HepG2 (cell line): ENCODE measurements around the gene FBXO28. TPM values are rescaled to one million over a fixed set of nuclear protein-coding genes. Genes with fewer than 3 reads are reported as not detected.

Experiments
- ATAC-seq: fragments of 200-7000 bp; cut with Tn5 transposase; 3 replicates; pipeline ENCODE4 v1.9.1; 2020; ENCODE audit warnings: mild to moderate bottlenecking, moderate library complexity
- BruUV-seq: library from RNA; stranded (reverse); fragments of 400-500 nt; replicated peaks from 2 replicates; lab custom pipeline; 2021; lab: Mats Ljungman, UMichigan
- CTCF ChIA-PET: fragments of 300-600 bp; formaldehyde crosslinking; extraction: SDS; loops from one replicate; lab custom pipeline; 2021; ENCODE audit warnings: low total read pairs, inconsistent platforms, low intra/inter-chr PET ratio; lab: Yijun Ruan, JAX
- POLR2A ChIA-PET: fragments of 350-600 bp; sonication (Branson Sonifier 250); formaldehyde crosslinking; loops from one replicate; lab custom pipeline; 2020; ENCODE audit warnings: antibody characterized with exemption, inconsistent platforms; lab: Yijun Ruan, JAX
- DNase-seq: peaks from one replicate; pipeline ENCODE4 v3.0.0-alpha.2; 2015; ENCODE audit warnings: low spot score
- FAIRE-seq: peaks from 3 replicates; lab custom pipeline; 2011; peaks lifted over from hg19 to GRCh38; lab: Jason Lieb, UNC
- H2AFZ ChIP-seq: one replicate; pipeline ENCODE4 v1.6.1; 2011; ENCODE audit warnings: low read length, inconsistent platforms
- H3K27ac ChIP-seq: fragments of 300-600 bp; 3 replicates; pipeline ENCODE4 v1.8.0; 2011; ENCODE audit warnings: mixed run types, mild to moderate bottlenecking, mixed read lengths, low read length, inconsistent platforms; ENCODE audit not compliant: insufficient read depth; ENCODE audit errors: extremely low read length
- H3K27me3 ChIP-seq, 2 experiments: fragments of 200-600 bp in 1 of 2; 2 replicates in 1 of 2; 3 replicates in 1 of 2; pipeline versions ENCODE4 v1.6.0 to v1.8.0; 2011; ENCODE audit warnings: low read length in 2 of 2, mild to moderate bottlenecking in 2 of 2, moderate library complexity in 2 of 2, inconsistent platforms in 1 of 2; ENCODE audit not compliant: insufficient read depth in 2 of 2, control insufficient read depth in 1 of 2
- H3K36me3 ChIP-seq, 2 experiments: fragments of 200-600 bp in 1 of 2; replicated peaks in 1 of 2; 2 replicates in 1 of 2; 3 replicates in 1 of 2; pipeline versions ENCODE4 v1.5.1 to v1.8.0; 2011; ENCODE audit warnings: low read length in 2 of 2, inconsistent platforms in 1 of 2; ENCODE audit not compliant: insufficient read depth in 2 of 2, control insufficient read depth in 1 of 2
- H3K4me1 ChIP-seq: 2 replicates; pipeline ENCODE4 v1.5.1; 2012; ENCODE audit warnings: low read length, inconsistent platforms; ENCODE audit not compliant: insufficient read depth
- H3K4me2 ChIP-seq: 2 replicates; pipeline ENCODE4 v1.6.0; 2011; ENCODE audit warnings: low read depth, low read length, inconsistent platforms
- H3K4me3 ChIP-seq, 3 experiments: fragments of 200-600 bp in 1 of 3; sonication (generic), shearing (Covaris generic) in 1 of 3; replicated peaks in 1 of 3; 2 replicates each; pipeline ENCODE4 v1.5.1; 2011 to 2016; ENCODE audit warnings: low read length in 3 of 3, inconsistent platforms in 2 of 3, low read depth in 2 of 3, mild to moderate bottlenecking in 2 of 3, control low read depth in 1 of 3, mixed read lengths in 1 of 3; ENCODE audit not compliant: insufficient read depth in 1 of 3
- H3K79me2 ChIP-seq: one replicate; pipeline ENCODE4 v1.6.1; 2011; ENCODE audit warnings: low read length, inconsistent platforms; ENCODE audit not compliant: insufficient read depth
- H3K9ac ChIP-seq: 2 replicates; pipeline ENCODE4 v1.6.0; 2011; ENCODE audit warnings: mild to moderate bottlenecking, low read depth, low read length, inconsistent platforms; ENCODE audit not compliant: insufficient read depth
- H3K9me3 ChIP-seq: 2 replicates; pipeline ENCODE4 v1.5.1; 2012; ENCODE audit warnings: mild to moderate bottlenecking, low read length
- H4K20me1 ChIP-seq: 2 replicates; pipeline ENCODE4 v1.6.0; 2011; ENCODE audit warnings: inconsistent platforms, mild to moderate bottlenecking, low read length, moderate library complexity; ENCODE audit not compliant: insufficient read depth
- KLF15 ChIP-seq: sonication (generic); formaldehyde crosslinking; IDR thresholded peaks from 2 replicates; pipeline ENCODE4 v1.8.1; 2023; ENCODE audit warnings: borderline replicate concordance, mild to moderate bottlenecking, inconsistent platforms, missing genetic modification reagents, mixed read lengths
- NR2F1 ChIP-seq, 2 experiments: fragments of 450-650 bp in 1 of 2; formaldehyde crosslinking in 1 of 2; IDR thresholded peaks; 2 replicates each; pipeline versions ENCODE4 v1.5.0 to v1.6.1; 2016 to 2020; ENCODE audit warnings: mild to moderate bottlenecking in 1 of 2, missing compliant biosample characterization in 1 of 2, missing genetic modification reagents in 1 of 2, moderate library complexity in 1 of 2
- POLR2G ChIP-seq: fragments of 200-400 bp; formaldehyde crosslinking; IDR thresholded peaks from 2 replicates; pipeline ENCODE4 v1.6.1; 2018; ENCODE audit warnings: mild to moderate bottlenecking, low read depth, low read length, moderate library complexity
- TBL1XR1 ChIP-seq: fragments of 150-350 bp; IDR thresholded peaks from 2 replicates; pipeline ENCODE4 v1.6.1; 2014; ENCODE audit warnings: borderline replicate concordance, low read length; ENCODE audit not compliant: partially characterized antibody
- TEAD3 ChIP-seq: optimal IDR thresholded peaks from 2 replicates; pipeline ENCODE3; 2016; ENCODE audit warnings: borderline replicate concordance
- THRA ChIP-seq: sonication (generic); formaldehyde crosslinking; IDR thresholded peaks from 2 replicates; pipeline ENCODE4 v1.4.0; 2020; ENCODE audit warnings: missing genetic modification reagents, borderline replicate concordance
- ZBED4 ChIP-seq: sonication (generic); formaldehyde crosslinking; IDR thresholded peaks from 2 replicates; pipeline ENCODE4 v1.4.0; 2020; ENCODE audit warnings: missing genetic modification reagents, borderline replicate concordance
- ZFAT ChIP-seq: sonication (generic); formaldehyde crosslinking; conservative IDR thresholded peaks from 2 replicates; pipeline ENCODE4 v1.8.1; 2023; ENCODE audit warnings: missing genetic modification reagents, inconsistent platforms
- ZNF121 ChIP-seq: sonication (generic); formaldehyde crosslinking; IDR thresholded peaks from 2 replicates; pipeline ENCODE4 v1.5.0; 2020; ENCODE audit warnings: mild to moderate bottlenecking, missing genetic modification reagents
- ZNF160 ChIP-seq: sonication (generic); formaldehyde crosslinking; IDR thresholded peaks from 2 replicates; pipeline ENCODE4 v1.8.0; 2022; ENCODE audit warnings: mild to moderate bottlenecking, inconsistent platforms, missing genetic modification reagents
- ZNF329 ChIP-seq: sonication (generic); formaldehyde crosslinking; IDR thresholded peaks from 2 replicates; pipeline ENCODE4 v1.9.0; 2021; ENCODE audit warnings: low read depth, mild to moderate bottlenecking, missing genetic modification reagents
- ZNF451 ChIP-seq: sonication (generic); formaldehyde crosslinking; IDR thresholded peaks from 2 replicates; pipeline ENCODE4 v1.5.0; 2020; ENCODE audit warnings: mild to moderate bottlenecking, missing genetic modification reagents
- ZNF543 ChIP-seq: sonication (generic); formaldehyde crosslinking; IDR thresholded peaks from 2 replicates; pipeline ENCODE4 v1.4.0; 2020; ENCODE audit warnings: mild to moderate bottlenecking, missing genetic modification reagents
- ZNF766 ChIP-seq: sonication (generic); formaldehyde crosslinking; IDR thresholded peaks from 2 replicates; pipeline ENCODE4 v1.5.0; 2020; ENCODE audit warnings: missing genetic modification reagents, borderline replicate concordance
- WGBS: methylation state at CpG from one replicate; pipeline ENCODE4 v1.1.6; 2017; ENCODE audit warnings: low lambda C conversion rate; 5-methylcytosine and 5-hydroxymethylcytosine counted together
- in situ Hi-C: cut with HindIII; loops from 2 replicates; pipeline ENCODE4 v1.10.0; 2017; ENCODE audit warnings: low pct_unique_long_range_greater_than_20kb; ENCODE audit not compliant: extremely low pct_ligation_motif_present
- intact Hi-C: fragments of 100-400 bp; cut with micrococcal nuclease; formaldehyde crosslinking; loops from one replicate; pipeline ENCODE4 v1.10.0; 2022; ENCODE audit not compliant: unreplicated experiment
- polyA plus RNA-seq, 8 experiments: library from polyadenylated mRNA; depleted of rRNA in 3 of 8; stranded (reverse) in 7 of 8; unstranded in 1 of 8; fragments of >200 nt; fragmentation: Illumina TruSeq in 4 of 8; extraction: Trizol in 4 of 8; gene quantifications; 2 replicates each; pipeline versions ENCODE4 v1.2.1 to v1.2.3, GENCODE V29; 2011 to 2016; ENCODE audit warnings: low read depth in 4 of 8, missing spikeins in 1 of 8, mixed read lengths in 1 of 8; ENCODE audit not compliant: insufficient read depth in 1 of 8
- total RNA-seq, 5 experiments: library from RNA; depleted of rRNA; stranded (reverse); fragments of >200 nt; fragmentation: Illumina TruSeq; extraction: Trizol; gene quantifications; 2 replicates each; pipeline ENCODE4 v1.2.3, GENCODE V29; 2016; ENCODE audit warnings: low read depth in 1 of 5

Gene FBXO28
- total and polyA plus RNA-seq, 2 of the 13 experiments (the other 11 are each of a cell fraction or from before 2014, with no cell fraction given) = 8.5 to 29.1 TPM

- intact Hi-C loops = loop anchor here (10.0 kb wide), 1 partner anchor 345 kb away; no protein-coding TSS in a partner anchor
- ChIA-PET CTCF (no interaction called here), POLR2A (no interaction called here)
- Histone ChIP-seq H3K9me3 (no peaks in the 10 kb centered on the region), H4K20me1 (no peaks in the 10 kb centered on the region), H3K27ac (no peak overlapping the region), H3K27me3 (peaks cover 0 to 3% of the 10 kb centered on the region in 2 experiments; a peak in 1 of 5 replicates), H3K4me2 (no peak overlapping the region), H3K4me3 (no peak overlapping the region), H3K36me3 (no peaks in the 10 kb centered on the region), H3K9ac (no peak overlapping the region)
- 100% methylated on average over 1 of the region's 1 CpG for WGBS
- BruUV-seq = no TSS peak
- ATAC-seq (no peak), FAIRE-seq (no peak)
- TF ChIP-seq TEAD3 (no peak), ZNF121 (CRISPR knock-in tag) (0 out of 2 replicates have a peak, but pooled peaks have one; percentile 19)
- TF ChIP-seq, all 625 proteins: peak for 1
- H3K79me2 ChIP-seq = peaks cover 10% of the 10 kb centered on the region
- no peak overlapping the region for H2AFZ ChIP-seq
- no peak for DNase-seq
- in situ Hi-C loops = no loop called here
- peaks cover 19% of the 10 kb centered on the region for H3K4me1 ChIP-seq
Observed at GRCh38 chr1:224109981-224110380, 3.9 kb upstream of the FBXO28 start.

GRCh38 chr1:224113005-224113404, 906 bp upstream of the FBXO28 start:
- no TSS peak for BruUV-seq
- POLR2A ChIA-PET = no interaction called here
- in situ Hi-C loops (no loop called here), intact Hi-C loops (loop anchor here (10.0 kb wide), 1 partner anchor 342 kb away; no protein-coding TSS in a partner anchor)
- DNase-seq (no peak), ATAC-seq (no peak), FAIRE-seq (no peak)
- peaks cover 20% of the 10 kb centered on the region for H3K4me1 ChIP-seq
- no peak overlapping the region for H2AFZ ChIP-seq
- WGBS = 62% methylated on average over 10 of the region's 10 CpGs
- H4K20me1 ChIP-seq = peaks cover 9% of the 10 kb centered on the region
- H3K79me2 ChIP-seq = peaks cover 39% of the 10 kb centered on the region
- peaks cover 0 to 3% of the 10 kb centered on the region in 2 experiments; a peak in 1 of 5 replicates for H3K27me3 ChIP-seq
- no peak overlapping the region for H3K4me3 ChIP-seq
- no peak overlapping the region for H3K4me2 ChIP-seq
- H3K9ac ChIP-seq = no peak overlapping the region
- H3K27ac ChIP-seq = no peak overlapping the region
- H3K9me3 ChIP-seq = no peaks in the 10 kb centered on the region
- H3K36me3 ChIP-seq = no peaks in the 10 kb centered on the region
- CTCF ChIA-PET = no interaction called here
- TF ChIP-seq ZNF160 (no peak), POLR2G (no peak), KLF15 (CRISPR knock-in tag) (no peak), TBL1XR1 (no peak), ZNF451 (CRISPR knock-in tag) (no peak), NR2F1 (CRISPR knock-in tag; IDR thresholded peaks at IDR 0.05) (no peak), THRA (CRISPR knock-in tag) (no peak), ZFAT (no peak), ZNF766 (CRISPR knock-in tag) (no peak), ZBED4 (CRISPR knock-in tag) (no peak), ZNF543 (no peak), ZNF329 (CRISPR knock-in tag) (no peak)
